CD4-positive, alpha-beta T cell treated with Interleukin-4 for 4 hours (primary cell): ENCODE data around the gene ADCY2.

Source experiments
- DNase-seq: peaks from one replicate; pipeline ENCODE4 v3.0.0-alpha.2; 2020

Gene ADCY2

GRCh38 chr5:7446913-7447312 lies 51.0 kb downstream of the ADCY2 start:
- no peak for DNase-seq

- DNase-seq: no peak
These were observed 58.0 kb downstream of the ADCY2 start for GRCh38 chr5:7453947-7454346.

- no peak for DNase-seq
These were observed 60.3 kb downstream of the ADCY2 start for GRCh38 chr5:7456206-7456605.

GRCh38 chr5:7461371-7461770 lies 65.4 kb downstream of the ADCY2 start:
- DNase-seq: no peak

GRCh38 chr5:7462758-7463157 lies 66.8 kb downstream of the ADCY2 start:
- no peak for DNase-seq

GRCh38 chr5:7464182-7464581 lies 68.2 kb downstream of the ADCY2 start:
- DNase-seq: no peak

GRCh38 chr5:7467179-7467578 lies 71.2 kb downstream of the ADCY2 start:
- DNase-seq: no peak

GRCh38 chr5:7468742-7469141 lies 72.8 kb downstream of the ADCY2 start:
- no peak for DNase-seq

GRCh38 chr5:7471710-7472109 lies 75.8 kb downstream of the ADCY2 start:
- DNase-seq: no peak

GRCh38 chr5:7473115-7473514 lies 77.2 kb downstream of the ADCY2 start:
- no peak for DNase-seq

GRCh38 chr5:7473668-7474215 lies 77.8 kb downstream of the ADCY2 start:
- DNase-seq: no peak

GRCh38 chr5:7474821-7475403 lies 79.0 kb downstream of the ADCY2 start:
- DNase-seq: no peak

GRCh38 chr5:7478459-7478858 lies 82.5 kb downstream of the ADCY2 start:
- no peak for DNase-seq

- DNase-seq: no peak
These were observed 92.8 kb downstream of the ADCY2 start for GRCh38 chr5:7488734-7489133.

- DNase-seq: no peak
These were observed 96.4 kb downstream of the ADCY2 start for GRCh38 chr5:7492371-7492770.

GRCh38 chr5:7493081-7493480 lies 97.1 kb downstream of the ADCY2 start:
- DNase-seq: no peak

GRCh38 chr5:7493622-7494021 lies 97.7 kb downstream of the ADCY2 start:
- DNase-seq: no peak

- no peak for DNase-seq
These were observed 98.7 kb downstream of the ADCY2 start for GRCh38 chr5:7494481-7495130.

- DNase-seq: no peak
These were observed 99.2 kb downstream of the ADCY2 start for GRCh38 chr5:7495131-7495517.

- DNase-seq: no peak
These were observed 104.3 kb downstream of the ADCY2 start for GRCh38 chr5:7500256-7500655.

- DNase-seq: no peak
These were observed 105.1 kb downstream of the ADCY2 start for GRCh38 chr5:7501061-7501460.

- no peak for DNase-seq
These were observed 107.6 kb downstream of the ADCY2 start for GRCh38 chr5:7503564-7503963.

GRCh38 chr5:7515284-7515914 lies 119.5 kb downstream of the ADCY2 start:
- DNase-seq: no peak

GRCh38 chr5:7516253-7516652 lies 120.3 kb downstream of the ADCY2 start:
- no peak for DNase-seq
